NCI-H526 (cell line): ENCODE measurements around the gene HOXD12.

Experiments used
- DNase-seq, 2 experiments: peaks; one replicate each; lab custom pipeline; 2025; lab: John Stamatoyannopoulos, UW

The HOXD12 gene

GRCh38 chr2:176118601-176119339 is 19.2 kb downstream of the HOXD12 start:
- no peak for DNase-seq

- no peak for DNase-seq
Observed at GRCh38 chr2:176120364-176121189, 21.0 kb downstream of the HOXD12 start.

- no peak for DNase-seq
Observed at GRCh38 chr2:176121190-176122051, 21.8 kb downstream of the HOXD12 start.

GRCh38 chr2:176122052-176122682 is 22.6 kb downstream of the HOXD12 start:
- no peak for DNase-seq

- no peak for DNase-seq
Observed at GRCh38 chr2:176122683-176123410, 23.3 kb downstream of the HOXD12 start, which contains the start of gene HOXD9. Gene HOXD9 (plus strand): TSS chr2:176122719. CDS start chr2:176122769, 50 bp downstream.

GRCh38 chr2:176123411-176124109 is 24.0 kb downstream of the HOXD12 start:
- DNase-seq: no peak

GRCh38 chr2:176124110-176124946 is 24.7 kb downstream of the HOXD12 start:
- DNase-seq: no peak

- no peak for DNase-seq
Observed at GRCh38 chr2:176124947-176125771, 25.6 kb downstream of the HOXD12 start.

GRCh38 chr2:176125772-176126054 is 26.1 kb downstream of the HOXD12 start:
- DNase-seq: no peak

- DNase-seq: peak; percentile 42 to 81
Observed at GRCh38 chr2:176126929-176127773, 27.6 kb downstream of the HOXD12 start.

- DNase-seq: no peak
Observed at GRCh38 chr2:176127774-176128072, 28.1 kb downstream of the HOXD12 start.

GRCh38 chr2:176128172-176128981 is 28.8 kb downstream of the HOXD12 start:
- peak; percentile 91 to 95 for DNase-seq

- peak; percentile 74 to 90 for DNase-seq
Observed at GRCh38 chr2:176128982-176129796, 29.6 kb downstream of the HOXD12 start, which contains the start of gene HOXD8. Gene HOXD8 (plus strand): TSS chr2:176129705. CDS start chr2:176130367, 662 bp downstream.

- peak in 1 of 2 experiments; percentile 86 for DNase-seq
Observed at GRCh38 chr2:176129813-176130146, 30.2 kb downstream of the HOXD12 start.

- peak; percentile 34 to 90 for DNase-seq
Observed at GRCh38 chr2:176130147-176130956, 30.8 kb downstream of the HOXD12 start.
